Choroid plexus epithelial cell (primary cell): ENCODE measurements around the gene PCDHGC4.
A peak's percentile ranks its signal among the peaks of the same experiment; 100 is the strongest.

ENCODE experiments used
- DNase-seq: peaks from one replicate; pipeline ENCODE4 v3.0.0-alpha.2; 2010; ENCODE audit warnings: low read depth
- H3K4me3 ChIP-seq: 2 replicates; pipeline ENCODE4 v1.5.1; 2011; ENCODE audit warnings: low read depth, mild to moderate bottlenecking, control low read depth, low read length, moderate library complexity
- CTCF ChIP-seq: conservative IDR thresholded peaks from 2 replicates; pipeline ENCODE4 v1.5.1; 2011; ENCODE audit warnings: low read depth, mild to moderate bottlenecking, control low read depth, inconsistent platforms, low read length, moderate library complexity

PCDHGC4 gene

GRCh38 chr5:141483902-141484301, 928 bp upstream of the PCDHGC4 start:
- no peak for DNase-seq
- TF ChIP-seq CTCF: no peak
- H3K4me3 ChIP-seq: no peak overlapping the region

DNA sequence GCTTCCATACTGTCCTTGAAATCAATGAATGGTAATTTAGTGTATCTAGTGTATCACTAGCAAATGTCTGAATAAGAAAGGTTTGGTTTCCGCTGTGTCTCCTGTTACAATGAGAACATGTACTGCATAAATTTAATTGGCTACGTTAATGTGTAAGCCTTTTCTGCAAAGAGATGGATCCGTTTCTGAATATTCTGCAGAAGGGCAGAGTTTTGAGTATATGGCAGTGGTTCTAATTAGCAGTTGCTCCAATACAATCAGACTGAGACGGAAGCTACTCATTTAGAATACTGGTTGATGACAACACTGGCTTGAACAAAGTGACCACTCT, 555 bp upstream of the PCDHGC4 start:
- no peak for TF ChIP-seq CTCF
- DNase-seq: no peak
- H3K4me3 ChIP-seq: peak overlapping the region; percentile 55

DNA sequence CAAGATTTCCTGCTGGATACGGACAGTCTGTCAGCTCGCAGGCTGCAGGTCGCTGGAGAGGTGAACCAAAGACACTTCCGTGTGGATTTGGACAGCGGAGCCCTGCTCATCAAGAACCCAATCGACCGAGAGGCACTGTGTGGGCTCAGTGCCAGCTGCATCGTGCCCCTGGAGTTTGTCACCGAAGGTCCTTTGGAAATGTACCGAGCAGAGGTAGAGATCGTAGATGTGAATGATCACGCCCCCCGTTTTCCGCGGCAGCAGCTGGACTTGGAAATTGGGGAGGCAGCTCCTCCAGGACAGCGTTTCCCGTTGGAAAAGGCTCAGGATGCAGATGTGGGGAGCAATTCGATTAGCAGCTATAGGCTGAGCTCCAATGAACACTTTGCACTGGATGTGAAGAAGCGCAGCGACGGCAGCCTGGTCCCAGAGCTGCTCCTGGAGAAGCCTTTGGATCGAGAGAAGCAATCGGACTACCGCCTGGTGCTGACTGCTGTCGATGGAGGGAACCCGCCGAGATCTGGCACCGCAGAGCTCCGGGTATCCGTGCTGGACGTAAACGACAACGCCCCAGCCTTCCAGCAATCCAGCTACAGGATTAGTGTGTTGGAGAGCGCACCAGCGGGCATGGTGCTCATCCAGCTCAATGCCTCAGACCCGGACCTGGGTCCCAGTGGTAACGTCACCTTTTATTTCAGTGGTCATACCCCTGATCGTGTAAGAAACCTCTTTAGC, 658 bp downstream of the PCDHGC4 start:
- peak overlapping the region; percentile 55 for H3K4me3 ChIP-seq
- no peak for TF ChIP-seq CTCF
- DNase-seq: no peak

DNA sequence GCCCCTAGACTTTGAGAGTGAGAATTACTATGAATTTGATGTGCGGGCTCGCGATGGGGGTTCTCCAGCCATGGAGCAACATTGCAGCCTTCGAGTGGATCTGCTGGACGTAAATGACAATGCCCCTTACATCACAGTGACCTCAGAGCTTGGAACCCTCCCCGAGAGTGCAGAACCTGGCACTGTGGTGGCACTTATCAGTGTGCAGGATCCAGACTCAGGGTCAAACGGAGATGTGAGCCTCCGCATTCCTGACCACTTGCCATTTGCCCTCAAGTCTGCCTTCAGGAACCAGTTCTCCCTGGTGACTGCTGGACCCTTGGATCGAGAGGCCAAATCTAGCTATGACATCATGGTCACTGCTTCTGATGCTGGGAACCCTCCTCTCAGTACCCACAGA, 1.3 kb downstream of the PCDHGC4 start:
- no peak for DNase-seq
- H3K4me3 ChIP-seq: no peak overlapping the region
- TF ChIP-seq CTCF: no peak

- no peak for DNase-seq
- no peak overlapping the region for H3K4me3 ChIP-seq
- no peak for TF ChIP-seq CTCF
Measured at GRCh38 chr5:141487131-141487530, 2.3 kb downstream of the PCDHGC4 start.

DNA sequence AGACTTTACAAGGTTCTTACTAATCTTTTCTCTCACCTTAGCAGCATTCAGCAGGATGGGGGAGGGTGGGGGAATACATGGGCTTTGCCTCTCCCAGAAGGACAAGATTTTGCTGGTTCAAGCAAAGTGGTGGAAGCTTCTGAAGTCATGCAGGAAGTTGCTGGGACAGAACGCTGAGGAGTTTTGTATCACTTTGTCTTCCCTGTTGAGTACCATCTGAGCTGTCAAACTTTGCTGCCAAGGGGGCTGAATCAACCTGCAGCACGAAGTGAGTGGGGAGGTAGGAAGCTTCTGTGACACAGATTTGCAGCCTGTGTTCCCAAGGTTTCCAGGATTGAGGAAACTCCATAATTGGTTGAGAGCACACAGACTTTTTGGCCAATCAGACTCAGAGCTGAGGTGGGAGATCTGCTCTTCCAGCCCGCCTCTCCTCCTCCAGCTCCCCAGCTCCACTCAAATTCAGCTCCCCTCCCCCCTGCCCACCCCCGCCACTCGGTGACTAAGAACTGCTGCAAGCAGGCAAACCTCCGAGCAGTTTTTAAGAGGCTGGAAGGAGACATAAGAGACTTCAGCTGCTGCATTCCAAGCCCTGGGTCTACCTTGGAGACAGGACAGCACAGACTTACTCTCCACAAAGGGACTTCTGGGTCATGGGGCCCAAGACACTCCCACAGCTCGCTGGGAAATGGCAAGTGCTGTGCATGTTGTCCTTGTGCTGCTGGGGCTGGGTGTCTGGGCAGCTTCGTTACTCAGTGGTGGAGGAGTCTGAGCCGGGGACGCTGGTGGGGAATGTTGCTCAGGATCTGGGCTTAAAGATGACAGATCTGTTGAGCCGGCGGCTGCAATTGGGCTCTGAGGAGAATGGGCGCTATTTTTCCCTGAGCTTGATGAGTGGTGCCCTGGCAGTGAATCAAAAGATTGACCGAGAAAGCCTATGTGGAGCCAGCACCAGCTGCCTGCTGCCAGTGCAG, 4.0 kb downstream of the PCDHGC4 start, which contains the start of gene PCDHGC5:
Gene PCDHGC5 (plus strand): TSS at position 491 of the 971 bp plus-strand sequence. CDS start 160 bp downstream, at position 651.
- no peak for TF ChIP-seq CTCF
- peak; percentile 53 for DNase-seq
- no peak within 1 kb of the TSS for H3K4me3 ChIP-seq

DNA sequence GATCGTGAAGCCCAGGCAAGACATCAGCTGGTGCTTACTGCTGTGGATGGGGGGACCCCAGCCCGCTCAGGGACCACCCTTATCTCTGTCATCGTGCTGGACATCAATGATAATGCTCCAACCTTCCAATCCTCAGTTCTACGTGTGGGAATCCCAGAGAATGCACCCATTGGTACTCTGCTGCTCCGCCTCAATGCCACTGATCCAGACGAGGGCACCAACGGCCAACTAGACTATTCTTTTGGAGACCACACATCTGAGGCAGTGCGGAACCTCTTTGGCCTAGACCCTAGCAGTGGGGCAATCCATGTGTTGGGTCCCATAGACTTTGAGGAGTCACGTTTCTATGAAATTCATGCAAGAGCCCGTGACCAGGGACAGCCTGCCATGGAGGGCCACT, 5.0 kb downstream of the PCDHGC4 start:
- no peak overlapping the region for H3K4me3 ChIP-seq
- no peak for DNase-seq
- no peak for TF ChIP-seq CTCF
